ENCODE data around the gene MALRD1. TPM values are rescaled to one million over a fixed set of nuclear protein-coding genes. Genes with fewer than 3 reads are reported as not detected.

The MALRD1 gene
- total RNA-seq, 4 donors from 2014 or later: 1.0 to 4.1 (median 2.6) TPM; not detected in 1

DNA sequence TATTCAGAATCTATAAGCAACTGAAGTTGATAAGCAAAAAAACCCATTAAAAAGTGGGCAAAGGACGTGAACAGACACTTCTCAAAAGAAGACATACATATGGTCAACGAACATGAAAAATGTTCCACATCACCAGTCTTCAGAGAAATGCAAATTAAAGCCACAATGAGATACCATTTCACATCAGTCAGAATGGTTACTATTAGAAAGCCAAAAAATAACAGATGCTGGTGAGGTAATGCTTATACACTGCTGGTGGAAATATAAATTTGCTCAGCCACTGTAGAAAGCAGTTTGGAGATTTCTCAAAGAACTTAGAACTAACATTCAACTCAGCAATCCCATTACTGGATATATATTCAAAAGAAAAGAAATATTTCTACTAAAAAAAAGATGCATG is 434.8 kb downstream of the MALRD1 start:
- TF ChIP-seq, protein P1, sequence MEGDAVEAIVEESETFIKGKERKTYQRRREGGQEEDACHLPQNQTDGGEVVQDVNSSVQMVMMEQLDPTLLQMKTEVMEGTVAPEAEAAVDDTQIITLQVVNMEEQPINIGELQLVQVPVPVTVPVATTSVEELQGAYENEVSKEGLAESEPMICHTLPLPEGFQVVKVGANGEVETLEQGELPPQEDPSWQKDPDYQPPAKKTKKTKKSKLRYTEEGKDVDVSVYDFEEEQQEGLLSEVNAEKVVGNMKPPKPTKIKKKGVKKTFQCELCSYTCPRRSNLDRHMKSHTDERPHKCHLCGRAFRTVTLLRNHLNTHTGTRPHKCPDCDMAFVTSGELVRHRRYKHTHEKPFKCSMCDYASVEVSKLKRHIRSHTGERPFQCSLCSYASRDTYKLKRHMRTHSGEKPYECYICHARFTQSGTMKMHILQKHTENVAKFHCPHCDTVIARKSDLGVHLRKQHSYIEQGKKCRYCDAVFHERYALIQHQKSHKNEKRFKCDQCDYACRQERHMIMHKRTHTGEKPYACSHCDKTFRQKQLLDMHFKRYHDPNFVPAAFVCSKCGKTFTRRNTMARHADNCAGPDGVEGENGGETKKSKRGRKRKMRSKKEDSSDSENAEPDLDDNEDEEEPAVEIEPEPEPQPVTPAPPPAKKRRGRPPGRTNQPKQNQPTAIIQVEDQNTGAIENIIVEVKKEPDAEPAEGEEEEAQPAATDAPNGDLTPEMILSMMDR (IDR thresholded peaks at IDR 0.05; ENCODE audit: low read depth): no peak

DNA sequence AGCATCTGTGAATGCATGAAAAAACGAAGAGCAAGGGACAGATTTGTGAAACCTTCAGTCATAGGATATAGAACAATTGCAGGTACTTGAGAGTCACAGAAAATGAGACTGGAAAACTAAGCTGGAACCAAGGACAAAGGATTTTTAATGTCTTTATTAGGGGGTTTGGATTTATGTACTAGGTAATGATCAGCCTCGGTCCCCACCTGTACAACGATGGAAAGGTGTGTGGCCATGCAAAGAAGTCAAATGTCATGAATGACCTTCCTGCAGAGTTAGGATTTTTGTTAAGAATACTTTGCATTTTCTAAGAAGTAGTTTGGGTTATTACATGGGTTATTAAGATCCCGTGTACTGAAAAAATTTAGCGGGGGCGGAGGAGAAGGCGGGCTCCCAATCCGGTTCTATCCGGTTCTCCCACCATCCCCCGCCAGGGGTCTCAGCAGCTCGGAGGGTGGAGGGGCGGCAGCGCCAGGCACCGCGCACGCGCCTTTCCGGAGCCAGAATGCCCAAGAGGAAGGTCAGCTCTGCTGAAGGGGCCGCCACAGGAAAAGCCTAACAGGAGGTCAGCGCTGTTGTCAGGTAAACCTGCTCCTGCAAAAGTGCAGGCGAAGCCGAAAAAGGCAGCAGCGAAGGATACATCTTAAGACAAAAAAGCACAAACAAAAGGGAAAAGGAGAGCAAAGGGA is 440.1 kb downstream of the MALRD1 start:
- TF ChIP-seq, protein P1 (IDR thresholded peaks at IDR 0.05; ENCODE audit: low read depth): no peak

DNA sequence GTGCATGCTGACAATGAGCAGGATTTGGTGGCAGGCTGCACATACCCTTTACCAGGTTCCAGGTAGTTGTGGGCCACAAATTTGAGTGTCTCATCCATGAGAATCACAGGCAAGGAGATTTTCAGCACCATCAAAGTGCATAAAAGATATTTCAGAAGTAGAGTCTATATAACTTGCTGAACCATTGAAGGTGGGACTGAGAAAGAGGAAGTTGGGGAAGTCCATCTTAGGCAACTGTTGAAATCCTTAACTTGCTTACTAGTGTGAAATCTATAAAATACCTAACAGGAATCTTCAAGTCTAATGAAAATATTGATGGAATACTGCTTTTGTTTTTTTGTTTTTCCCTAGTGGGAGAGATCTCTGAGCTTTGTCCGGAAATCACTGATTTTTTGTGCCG is 442.6 kb downstream of the MALRD1 start:
- TF ChIP-seq, protein P1 (IDR thresholded peaks at IDR 0.05; ENCODE audit: low read depth): no peak

DNA sequence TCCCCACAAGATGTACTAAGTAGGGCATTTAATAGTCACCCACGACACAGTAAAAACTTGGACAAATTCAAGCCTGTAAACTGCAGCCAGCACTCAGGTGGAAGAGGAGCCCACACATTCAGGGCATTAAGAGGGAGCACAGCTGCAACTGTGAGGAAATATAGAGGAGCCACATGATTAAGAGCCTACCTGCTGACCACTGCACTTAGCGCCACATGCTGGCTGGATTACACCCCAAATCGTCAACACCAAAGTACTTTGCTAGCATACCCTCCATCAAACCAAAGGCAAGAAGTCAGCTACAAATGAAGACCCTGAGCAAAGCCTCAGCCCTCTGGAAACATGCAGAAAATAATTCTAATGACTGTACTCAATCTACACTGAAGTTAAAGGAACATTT is 445.3 kb downstream of the MALRD1 start:
- TF ChIP-seq, protein P1 (IDR thresholded peaks at IDR 0.05; ENCODE audit: low read depth): no peak

DNA sequence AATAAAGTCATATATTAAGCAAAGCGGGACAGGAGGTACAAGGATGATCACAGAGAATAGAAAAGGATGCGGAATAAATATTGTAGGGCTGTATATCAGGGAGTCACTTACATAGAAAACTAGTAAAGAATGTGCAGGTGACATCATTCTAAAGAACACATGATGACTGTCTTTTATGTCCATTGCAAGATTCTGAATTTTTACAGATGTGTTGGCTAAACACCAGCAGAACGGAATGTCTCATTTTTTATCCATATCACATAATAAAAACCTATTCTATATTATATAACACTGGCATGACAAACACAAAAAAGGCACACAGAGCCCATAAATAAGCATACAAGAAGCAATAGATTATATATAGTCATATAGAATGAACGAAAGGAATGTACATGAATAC is 448.4 kb downstream of the MALRD1 start:
- TF ChIP-seq, protein P1 (IDR thresholded peaks at IDR 0.05; ENCODE audit: low read depth): no peak

DNA sequence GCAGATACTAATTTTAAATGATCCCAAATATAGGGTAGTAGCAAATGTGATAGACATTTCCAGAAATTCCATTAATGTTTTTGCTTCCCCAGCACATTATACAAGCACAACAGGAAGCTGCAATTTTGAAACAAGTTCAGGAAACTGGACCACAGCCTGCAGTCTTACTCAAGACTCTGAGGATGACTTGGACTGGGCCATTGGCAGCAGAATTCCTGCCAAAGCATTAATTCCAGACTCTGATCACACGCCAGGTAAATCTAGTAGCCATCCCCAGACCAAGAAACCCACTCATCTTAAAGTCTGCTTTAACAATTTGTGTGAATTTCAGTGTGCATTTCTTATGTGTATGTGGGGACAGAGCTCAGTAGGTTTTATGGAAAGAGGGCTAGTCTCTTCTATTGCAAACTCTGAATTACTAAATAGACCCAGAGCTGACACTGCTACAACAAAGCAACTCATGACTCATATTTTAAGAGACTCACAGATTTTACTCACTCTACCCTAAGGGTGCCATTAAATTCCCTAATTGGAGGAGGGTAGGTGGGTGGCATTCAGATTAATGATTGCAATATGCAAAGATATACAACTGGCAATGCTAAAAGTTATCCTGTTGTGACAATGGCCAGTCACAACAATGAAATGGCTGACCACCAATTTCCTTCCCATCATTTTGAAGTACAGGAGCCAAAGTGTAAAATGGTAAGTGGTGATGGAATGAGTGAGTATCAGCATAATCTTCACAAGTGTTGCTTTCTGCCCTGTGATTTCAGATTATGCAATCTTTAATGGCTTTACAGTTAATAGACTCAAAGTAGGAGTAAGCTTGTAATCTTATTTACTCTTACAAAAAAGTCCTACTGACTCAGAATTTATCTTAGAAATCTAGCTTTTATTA is 450.0 kb downstream of the MALRD1 start:
- TF ChIP-seq, protein P1 (IDR thresholded peaks at IDR 0.05; ENCODE audit: low read depth): no peak

DNA sequence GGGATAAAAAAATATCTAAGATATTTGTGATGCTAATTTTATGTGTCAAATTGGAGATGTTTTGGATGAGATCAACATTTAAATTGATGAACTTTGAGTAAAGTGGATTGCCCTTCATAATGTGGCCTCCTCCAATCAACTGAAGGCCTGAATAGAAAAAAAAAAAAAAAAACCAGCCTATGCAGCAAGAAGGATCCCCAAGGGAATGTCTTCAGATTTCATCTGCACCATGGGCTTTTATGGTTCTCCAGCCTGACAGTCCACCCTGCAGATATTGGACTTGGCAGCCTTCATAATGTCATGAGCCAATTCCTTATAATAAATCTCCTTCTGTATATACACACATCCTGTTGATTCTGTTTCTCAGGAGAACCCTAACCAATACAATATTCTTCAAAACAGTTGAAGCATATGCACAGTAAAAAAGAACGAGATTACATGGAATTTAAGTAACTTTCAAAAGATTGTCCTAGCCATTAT is 450.7 kb downstream of the MALRD1 start:
- TF ChIP-seq, protein P1 (IDR thresholded peaks at IDR 0.05; ENCODE audit: low read depth): no peak
